ENCODE measurements around the gene IGDCC3.

Gene IGDCC3

GRCh38 chr15:65375871-65376607, 1.8 kb downstream of the IGDCC3 start:
- Histone ChIP-seq H3K27me3 (ENCODE audit: insufficient read depth, low read length) (0 out of 2 replicates have a peak, but pooled peaks cover 7% of the 10 kb centered on the region), H3K9me3 (ENCODE audit: low read length) (no peaks in the 10 kb centered on the region), H3K27ac (ENCODE audit: low read depth, low read length, poor library complexity, severe bottlenecking) (no peak overlapping the region), H3K36me3 (ENCODE audit: insufficient read depth, low read length) (no peaks in the 10 kb centered on the region), H3K4me3 (ENCODE audit: low read depth, low read length, poor library complexity, severe bottlenecking) (no peak overlapping the region), H3K79me2 (ENCODE audit: insufficient read depth, low read length) (no peaks in the 10 kb centered on the region), H3K9me2 (ENCODE audit: low read depth, low read length) (no peaks in the 10 kb centered on the region), H3K9ac (ENCODE audit: low read length) (no peak overlapping the region), H3K4me2 (ENCODE audit: low read length) (no peak overlapping the region), H4K20me1 (ENCODE audit: insufficient read depth, low read length) (no peaks in the 10 kb centered on the region), H3F3A (ENCODE audit: insufficient read depth, low read length) (no peaks in the 10 kb centered on the region), H3K4me1 (ENCODE audit: insufficient read depth, low read length, severe bottlenecking) (no peaks in the 10 kb centered on the region), H2AFZ (ENCODE audit: low read length) (no peak overlapping the region)
- no peak for TF ChIP-seq EZH2 (IDR thresholded peaks at IDR 0.05; ENCODE audit: borderline replicate concordance, low read length)
- TF ChIP-seq, protein P1, sequence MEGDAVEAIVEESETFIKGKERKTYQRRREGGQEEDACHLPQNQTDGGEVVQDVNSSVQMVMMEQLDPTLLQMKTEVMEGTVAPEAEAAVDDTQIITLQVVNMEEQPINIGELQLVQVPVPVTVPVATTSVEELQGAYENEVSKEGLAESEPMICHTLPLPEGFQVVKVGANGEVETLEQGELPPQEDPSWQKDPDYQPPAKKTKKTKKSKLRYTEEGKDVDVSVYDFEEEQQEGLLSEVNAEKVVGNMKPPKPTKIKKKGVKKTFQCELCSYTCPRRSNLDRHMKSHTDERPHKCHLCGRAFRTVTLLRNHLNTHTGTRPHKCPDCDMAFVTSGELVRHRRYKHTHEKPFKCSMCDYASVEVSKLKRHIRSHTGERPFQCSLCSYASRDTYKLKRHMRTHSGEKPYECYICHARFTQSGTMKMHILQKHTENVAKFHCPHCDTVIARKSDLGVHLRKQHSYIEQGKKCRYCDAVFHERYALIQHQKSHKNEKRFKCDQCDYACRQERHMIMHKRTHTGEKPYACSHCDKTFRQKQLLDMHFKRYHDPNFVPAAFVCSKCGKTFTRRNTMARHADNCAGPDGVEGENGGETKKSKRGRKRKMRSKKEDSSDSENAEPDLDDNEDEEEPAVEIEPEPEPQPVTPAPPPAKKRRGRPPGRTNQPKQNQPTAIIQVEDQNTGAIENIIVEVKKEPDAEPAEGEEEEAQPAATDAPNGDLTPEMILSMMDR (IDR thresholded peaks at IDR 0.05; ENCODE audit: low read length) = no peak

GRCh38 chr15:65374821-65375401, 2.9 kb downstream of the IGDCC3 start:
- Histone ChIP-seq H3K79me2 (ENCODE audit: insufficient read depth, low read length) (no peaks in the 10 kb centered on the region), H3K9ac (ENCODE audit: low read length) (no peak overlapping the region), H3F3A (ENCODE audit: insufficient read depth, low read length) (no peaks in the 10 kb centered on the region), H3K27ac (ENCODE audit: low read depth, low read length, poor library complexity, severe bottlenecking) (no peak overlapping the region), H3K4me1 (ENCODE audit: insufficient read depth, low read length, severe bottlenecking) (no peaks in the 10 kb centered on the region), H2AFZ (ENCODE audit: low read length) (no peak overlapping the region), H3K4me3 (ENCODE audit: low read depth, low read length, poor library complexity, severe bottlenecking) (no peak overlapping the region), H4K20me1 (ENCODE audit: insufficient read depth, low read length) (no peaks in the 10 kb centered on the region), H3K9me3 (ENCODE audit: low read length) (no peaks in the 10 kb centered on the region), H3K27me3 (ENCODE audit: insufficient read depth, low read length) (0 out of 2 replicates have a peak, but pooled peaks cover 7% of the 10 kb centered on the region), H3K36me3 (ENCODE audit: insufficient read depth, low read length) (no peaks in the 10 kb centered on the region), H3K4me2 (ENCODE audit: low read length) (no peak overlapping the region), H3K9me2 (ENCODE audit: low read depth, low read length) (no peaks in the 10 kb centered on the region)
- TF ChIP-seq EZH2 (IDR thresholded peaks at IDR 0.05; ENCODE audit: borderline replicate concordance, low read length) = no peak

- Histone ChIP-seq H3K4me3 (ENCODE audit: low read depth, low read length, poor library complexity, severe bottlenecking) (no peak overlapping the region), H2AFZ (ENCODE audit: low read length) (no peak overlapping the region), H3K4me1 (ENCODE audit: insufficient read depth, low read length, severe bottlenecking) (no peaks in the 10 kb centered on the region), H3K27me3 (ENCODE audit: insufficient read depth, low read length) (0 out of 2 replicates have a peak, but pooled peaks cover 7% of the 10 kb centered on the region), H3K9me3 (ENCODE audit: low read length) (no peaks in the 10 kb centered on the region), H3F3A (ENCODE audit: insufficient read depth, low read length) (no peaks in the 10 kb centered on the region), H3K36me3 (ENCODE audit: insufficient read depth, low read length) (no peaks in the 10 kb centered on the region), H3K9me2 (ENCODE audit: low read depth, low read length) (no peaks in the 10 kb centered on the region), H4K20me1 (ENCODE audit: insufficient read depth, low read length) (no peaks in the 10 kb centered on the region), H3K4me2 (ENCODE audit: low read length) (no peak overlapping the region), H3K9ac (ENCODE audit: low read length) (no peak overlapping the region), H3K27ac (ENCODE audit: low read depth, low read length, poor library complexity, severe bottlenecking) (no peak overlapping the region), H3K79me2 (ENCODE audit: insufficient read depth, low read length) (no peaks in the 10 kb centered on the region)
- no peak for TF ChIP-seq EZH2 (IDR thresholded peaks at IDR 0.05; ENCODE audit: borderline replicate concordance, low read length)
- TF ChIP-seq, protein P1 (IDR thresholded peaks at IDR 0.05; ENCODE audit: low read length) = no peak
Measured at GRCh38 chr15:65374334-65374733, 3.5 kb downstream of the IGDCC3 start.
